Spleen (tissue), 11 donors: ENCODE results near the gene GALNT12. TPM values are rescaled to one million over a fixed set of nuclear protein-coding genes. Genes with fewer than 3 reads are reported as not detected.

Experiments
- DNase-seq: peaks from one replicate; pipeline ENCODE4 v3.0.0-alpha.2; 2020
- H3K27ac ChIP-seq, 8 donors: fragments of 200-600 bp; sonication (generic) in 7 of 8; 1 replicate in 4 of 8; 2 replicates in 4 of 8; pipeline versions ENCODE4 v1.5.0 to v1.8.0; 2016 to 2021; ENCODE audit warnings: inconsistent platforms in 4 of 8, mild to moderate bottlenecking in 4 of 8, moderate library complexity in 1 of 8
- H3K27me3 ChIP-seq, 7 donors: fragments of 200-600 bp; sonication (generic) in 6 of 7; replicated peaks in 1 of 7; 1 replicate in 4 of 7; 2 replicates in 3 of 7; pipeline versions ENCODE4 v1.5.0 to v1.8.0; 2016 to 2021; ENCODE audit warnings: inconsistent platforms in 3 of 7, mild to moderate bottlenecking in 1 of 7
- H3K36me3 ChIP-seq, 6 donors: fragments of 200-600 bp; sonication (generic) in 5 of 6; 1 replicate in 4 of 6; 2 replicates in 2 of 6; pipeline versions ENCODE4 v1.5.0 to v1.8.0; 2016 to 2021; ENCODE audit warnings: inconsistent platforms in 2 of 6
- H3K4me1 ChIP-seq, 6 donors: fragments of 200-600 bp; sonication (generic) in 5 of 6; 1 replicate in 3 of 6; 2 replicates in 3 of 6; pipeline versions ENCODE4 v1.5.0 to v1.8.0; 2016 to 2021; ENCODE audit warnings: inconsistent platforms in 3 of 6
- H3K4me3 ChIP-seq, 8 donors: fragments of 200-600 bp; sonication (generic) in 7 of 8; 1 replicate in 4 of 8; 2 replicates in 4 of 8; pipeline versions ENCODE4 v1.5.0 to v1.8.0; 2016 to 2021; ENCODE audit warnings: inconsistent platforms in 4 of 8, mild to moderate bottlenecking in 4 of 8, moderate library complexity in 2 of 8
- H3K9me3 ChIP-seq, 8 donors: fragments of 200-600 bp; sonication (generic) in 7 of 8; 1 replicate in 4 of 8; 2 replicates in 4 of 8; pipeline versions ENCODE4 v1.5.0 to v1.8.0; 2016 to 2021; ENCODE audit warnings: inconsistent platforms in 4 of 8
- CTCF ChIP-seq, 11 experiments: fragments of 200-600 bp in 7 of 11; fragments of 450-650 bp in 4 of 11; sonication (generic) in 4 of 11; IDR thresholded peaks in 8 of 11; conservative IDR thresholded peaks in 3 of 11; 1 replicate in 7 of 11; 2 replicates in 4 of 11; pipeline versions ENCODE4 v1.4.0 to v1.8.0; 2016 to 2021; ENCODE audit warnings: antibody characterized with exemption in 11 of 11, inconsistent platforms in 4 of 11, mild to moderate bottlenecking in 1 of 11
- POLR2A ChIP-seq, 3 donors: fragments of 450-650 bp; IDR thresholded peaks; one replicate each; pipeline ENCODE4 v1.5.1; 2017; ENCODE audit warnings: antibody characterized with exemption in 3 of 3, mild to moderate bottlenecking in 1 of 3
- POLR2AphosphoS5 ChIP-seq, 3 donors: sonication (generic); formaldehyde crosslinking; IDR thresholded peaks; one replicate each; pipeline ENCODE4 v1.5.1; 2017; ENCODE audit warnings: antibody characterized with exemption in 3 of 3
- WGBS, 5 donors: extraction: QIAGEN DNeasy Blood & Tissue Kit in 3 of 5; methylation state at CpG; one replicate each; pipeline versions ENCODE4 v1.1.5 to v1.1.7; 2013 to 2018; 5-methylcytosine and 5-hydroxymethylcytosine counted together
- intact Hi-C: fragments of 100-400 bp; cut with DNase I; formaldehyde crosslinking; loops from one replicate; pipeline ENCODE4 v1.15.0; 2023; ENCODE audit warnings: low total_unique reads
- polyA plus RNA-seq, 3 donors: library from polyadenylated mRNA; stranded (reverse); fragments of 200-250 nt; gene quantifications; one replicate each; pipeline ENCODE4 v1.2.1, GENCODE V29; 2013
- total RNA-seq, 7 donors: library from RNA; depleted of rRNA in 3 of 7; stranded (reverse); fragments of >200 nt in 3 of 7; fragmentation: NEBNext Ultra II Directional in 4 of 7; extraction: Animal tissue kit (Norgen Biotek cat#: 25700) in 4 of 7; gene quantifications; one replicate each; pipeline versions ENCODE4 v1.1.0 to v1.2.1, GENCODE V29; 2016 to 2021
- donor health status: healthy with polysubstance abuse.
- donor health status: DM: no; HTN: no; CAD: no; lungs with moderate emphysema.
- donor health status: DM: no; HTN: no; CAD: no.
- donor health status: Bipolar disorder and iron deficiency.
- donor health status: healthy.
- donor health status: DM: no; HTN: no; CAD: no.
- donor health status: DM: yes; HTN: yes; CAD: no.

GALNT12 gene
- total and polyA plus RNA-seq, 10 donors: 1.2 to 3.2 (median 2.5) TPM

- intact Hi-C loops: no loop called here
- H3K27ac ChIP-seq: no peak overlapping the region
- 92 to 98% (median 97%) methylated on average over 10 of the region's 10 CpGs for WGBS, 5 donors
- H3K27me3 ChIP-seq: no peaks in the 10 kb centered on the region
- no peaks in the 10 kb centered on the region for H3K4me1 ChIP-seq
- H3K9me3 ChIP-seq: no peaks in the 10 kb centered on the region
- H3K4me3 ChIP-seq: no peak overlapping the region
- no peak for TF ChIP-seq CTCF (IDR thresholded peaks at IDR 0.05 in 8 of 11, conservative IDR thresholded peaks at IDR 0.05 in 3 of 11)
- no peak for TF ChIP-seq POLR2A (IDR thresholded peaks at IDR 0.05)
- peaks cover 0 to 79% (median 38%) of the 10 kb centered on the region in 6 donors for H3K36me3 ChIP-seq
- no peak for DNase-seq
These were observed 36.8 kb upstream of the GALNT12 start for GRCh38 chr9:98770717-98771116.

GRCh38 chr9:98771209-98771874 is 36.1 kb upstream of the GALNT12 start:
- H3K4me3 ChIP-seq: no peak overlapping the region
- H3K4me1 ChIP-seq: no peaks in the 10 kb centered on the region
- WGBS, 5 donors: 91 to 97% (median 94%) methylated on average over 15 of the region's 15 CpGs
- H3K27ac ChIP-seq: no peak overlapping the region
- intact Hi-C loops: no loop called here
- H3K9me3 ChIP-seq: no peaks in the 10 kb centered on the region
- peaks cover 0 to 77% (median 38%) of the 10 kb centered on the region in 6 donors for H3K36me3 ChIP-seq
- H3K27me3 ChIP-seq: no peaks in the 10 kb centered on the region
- DNase-seq: no peak
- no peak for TF ChIP-seq POLR2AphosphoS5 (IDR thresholded peaks at IDR 0.05)
- no peak for TF ChIP-seq POLR2A (IDR thresholded peaks at IDR 0.05)
- TF ChIP-seq CTCF (IDR thresholded peaks at IDR 0.05 in 8 of 11, conservative IDR thresholded peaks at IDR 0.05 in 3 of 11): no peak

- Histone ChIP-seq H3K9me3 (no peaks in the 10 kb centered on the region), H3K4me3 (no peak overlapping the region), H3K27ac (no peak overlapping the region), H3K36me3 (peaks cover 0 to 65% (median 35%) of the 10 kb centered on the region in 6 donors), H3K27me3 (no peaks in the 10 kb centered on the region), H3K4me1 (no peaks in the 10 kb centered on the region)
- no peak for DNase-seq
- WGBS, 5 donors: 90 to 94% (median 93%) methylated on average over 11 to 13 of the region's 13 CpGs
- intact Hi-C loops: no loop called here
- TF ChIP-seq CTCF (IDR thresholded peaks at IDR 0.05 in 8 of 11, conservative IDR thresholded peaks at IDR 0.05 in 3 of 11) (no peak), POLR2AphosphoS5 (IDR thresholded peaks at IDR 0.05) (no peak), POLR2A (IDR thresholded peaks at IDR 0.05) (no peak)
These were observed 34.9 kb upstream of the GALNT12 start for GRCh38 chr9:98772364-98773155.

GRCh38 chr9:98773721-98774120 is 33.7 kb upstream of the GALNT12 start:
- H3K27ac ChIP-seq: no peak overlapping the region
- H3K27me3 ChIP-seq: no peaks in the 10 kb centered on the region
- 91 to 95% (median 94%) methylated on average over 15 of the region's 15 CpGs for WGBS, 5 donors
- H3K36me3 ChIP-seq: peaks cover 0 to 54% (median 28%) of the 10 kb centered on the region in 6 donors
- no peak for DNase-seq
- no peaks in the 10 kb centered on the region for H3K9me3 ChIP-seq
- TF ChIP-seq POLR2AphosphoS5 (IDR thresholded peaks at IDR 0.05) (no peak), POLR2A (IDR thresholded peaks at IDR 0.05) (no peak), CTCF (IDR thresholded peaks at IDR 0.05 in 8 of 11, conservative IDR thresholded peaks at IDR 0.05 in 3 of 11) (no peak)
- no peaks in the 10 kb centered on the region for H3K4me1 ChIP-seq
- no peak overlapping the region for H3K4me3 ChIP-seq
- intact Hi-C loops: loop anchor here (2.0 kb wide), 1 partner anchor 457 kb away; no protein-coding TSS in a partner anchor
